KBM-7 (cell line): ENCODE data around the gene MPDU1.
"Not testable (repeated sequence)": the region's sequence is repeated elsewhere in the genome, so short reads cannot be mapped to it uniquely, and the experiment has no call there.

Experiments
- DNase-seq: peaks from one replicate; pipeline ENCODE4 v3.0.0-alpha.2; 2015
- in situ Hi-C: fragments of 300-500 bp; cut with MboI; formaldehyde crosslinking; loops from 2 replicates; pipeline ENCODE4 v1.14.3; 2020; ENCODE audit warnings: low sequenced_read_pairs, low pct_unique_long_range_greater_than_20kb, mixed read lengths

Gene MPDU1

GRCh38 chr17:7610641-7611040, 27.0 kb downstream of the MPDU1 start:
- DNase-seq, result no peak
- in situ Hi-C loops, result no loop called here

GRCh38 chr17:7611635-7612293, 28.1 kb downstream of the MPDU1 start:
- no peak for DNase-seq
- in situ Hi-C loops, result no loop called here

- DNase-seq, result no peak
- in situ Hi-C loops, result no loop called here
Measured at GRCh38 chr17:7612294-7612640, 28.6 kb downstream of the MPDU1 start.

GRCh38 chr17:7613769-7614424, 30.2 kb downstream of the MPDU1 start:
- peak; percentile 35 for DNase-seq
- in situ Hi-C loops, result no loop called here

GRCh38 chr17:7614425-7615264, 31.0 kb downstream of the MPDU1 start, which contains the start of gene FXR2:
TSS of gene FXR2 (minus strand) at chr17:7614897. CDS start at chr17:7614532, 365 bp downstream.
- in situ Hi-C loops, result no loop called here
- peak; percentile 100 for DNase-seq

GRCh38 chr17:7615265-7615747, 31.7 kb downstream of the MPDU1 start:
- no peak for DNase-seq
- in situ Hi-C loops, result no loop called here

GRCh38 chr17:7618608-7619007, 35.0 kb downstream of the MPDU1 start:
- in situ Hi-C loops, result no loop called here
- DNase-seq, result no peak

GRCh38 chr17:7620835-7621234, 37.2 kb downstream of the MPDU1 start:
- no peak for DNase-seq
- in situ Hi-C loops, result no loop called here

- in situ Hi-C loops, result no loop called here
- DNase-seq, result no peak
Measured at GRCh38 chr17:7623661-7624060, 40.0 kb downstream of the MPDU1 start.

GRCh38 chr17:7625749-7626148, 42.1 kb downstream of the MPDU1 start:
- DNase-seq, in situ Hi-C loops: not testable (repeated sequence)

- in situ Hi-C loops, result no loop called here
- no peak for DNase-seq
Measured at GRCh38 chr17:7626307-7626706, 42.7 kb downstream of the MPDU1 start.

- in situ Hi-C loops, result no loop called here
- DNase-seq, result no peak
Measured at GRCh38 chr17:7626956-7627249, 43.3 kb downstream of the MPDU1 start.

GRCh38 chr17:7627250-7628121, 43.8 kb downstream of the MPDU1 start, which contains the start of gene SAT2:
TSS of gene SAT2 (minus strand) at chr17:7627821. CDS start at chr17:7627635, 186 bp downstream.
- peak; percentile 94 for DNase-seq
- in situ Hi-C loops, result no loop called here

- in situ Hi-C loops, result no loop called here
- no peak for DNase-seq
Measured at GRCh38 chr17:7629939-7630571, 46.4 kb downstream of the MPDU1 start, which contains the start of gene SHBG. TSS of gene SHBG (plus strand) at chr17:7630135. CDS start at chr17:7630173, 38 bp downstream.

- DNase-seq, result no peak
- in situ Hi-C loops, result no loop called here
Measured at GRCh38 chr17:7631398-7632380, 48.0 kb downstream of the MPDU1 start.

GRCh38 chr17:7632492-7632894, 48.8 kb downstream of the MPDU1 start:
- DNase-seq, result peak; percentile 78
- in situ Hi-C loops, result no loop called here

- no peak for DNase-seq
- in situ Hi-C loops, result no loop called here
Measured at GRCh38 chr17:7633093-7633492, 49.4 kb downstream of the MPDU1 start.
